Activated CD4-positive, alpha-beta T cell treated with anti-CD3 and anti-CD28 coated beads, Interleukin-2, amount 10 ng/mL, durations not matched to agents 7 days and 5 days (primary cell): Measurements from ENCODE around the gene SLC4A5. TPM values are rescaled to one million over a fixed set of nuclear protein-coding genes. Genes with fewer than 3 reads are reported as not detected.

ENCODE experiments used
- CTCF ChIA-PET: fragments of 350-600 bp; sonication (Branson Sonifier 250); formaldehyde crosslinking; loops from one replicate; lab custom pipeline; 2021; ENCODE audit warnings: antibody characterized with exemption; lab: Charles Lee
- POLR2A ChIA-PET: fragments of 350-600 bp; sonication (Branson Sonifier 250); formaldehyde crosslinking; loops from one replicate; lab custom pipeline; 2021; ENCODE audit warnings: antibody characterized with exemption; lab: Charles Lee
- DNase-seq: peaks from one replicate; pipeline ENCODE4 v3.0.0-alpha.2; 2020
- H3K27ac Mint-ChIP-seq: one replicate; pipeline ENCODE4 v1.8.0; 2021; ENCODE audit warnings: mild to moderate bottlenecking, moderate library complexity, mixed read lengths
- H3K27me3 Mint-ChIP-seq: one replicate; pipeline ENCODE4 v1.8.0; 2021; ENCODE audit warnings: mixed read lengths
- H3K36me3 Mint-ChIP-seq: one replicate; pipeline ENCODE4 v1.8.0; 2021; ENCODE audit warnings: low read depth, mixed read lengths
- H3K4me1 Mint-ChIP-seq: one replicate; pipeline ENCODE4 v1.8.0; 2021; ENCODE audit warnings: mixed read lengths
- H3K4me3 Mint-ChIP-seq: one replicate; pipeline ENCODE4 v1.8.0; 2021; ENCODE audit warnings: mild to moderate bottlenecking, moderate library complexity, mixed read lengths
- H3K9me3 Mint-ChIP-seq: one replicate; pipeline ENCODE4 v1.8.0; 2021; ENCODE audit warnings: mixed read lengths
- total RNA-seq, 2 experiments: library from RNA; stranded (reverse); gene quantifications; one replicate each; pipeline ENCODE4 v1.2.3, GENCODE V29; 2021

Gene SLC4A5
- total RNA-seq, result 1 to 10 TPM; 3.0 to 4.3 TPM

- H3K36me3 Mint-ChIP-seq, result no peaks in the 10 kb centered on the region
- H3K4me3 Mint-ChIP-seq, result no peak within 1 kb of the TSS
- CTCF ChIA-PET, result interaction anchor here (0.6 kb wide), 1 partner anchor 297 kb away, joined by 6 read pairs; no protein-coding TSS in a partner anchor
- no peaks in the 10 kb centered on the region for H3K4me1 Mint-ChIP-seq
- H3K27me3 Mint-ChIP-seq, result peaks cover 6% of the 10 kb centered on the region
- POLR2A ChIA-PET, result no interaction called here
- no peaks in the 10 kb centered on the region for H3K9me3 Mint-ChIP-seq
- DNase-seq, result no peak
- H3K27ac Mint-ChIP-seq, result no peak within 1 kb of the TSS
Observed at GRCh38 chr2:74343316-74343715, at the start of gene SLC4A5. Gene SLC4A5, minus strand, starts transcription at chr2:74343416. Its CDS starts 28,393 bp downstream, at chr2:74315023.

- CTCF ChIA-PET, result interaction anchor here (0.6 to 2.7 kb wide), 11 partner anchors 7 to 277 kb away, joined by 3 to 13 read pairs (median 4); partner anchors contain the start of genes DCTN1 and TTC31
- peaks cover 8% of the 10 kb centered on the region for H3K27me3 Mint-ChIP-seq
- peak overlapping the region; percentile 81 for H3K27ac Mint-ChIP-seq
- POLR2A ChIA-PET, result interaction anchor here (0.5 kb wide), 1 partner anchor 146 kb away, joined by 3 read pairs; no protein-coding TSS in a partner anchor
- H3K9me3 Mint-ChIP-seq, result no peaks in the 10 kb centered on the region
- H3K4me3 Mint-ChIP-seq, result peak overlapping the region; percentile 92
- H3K36me3 Mint-ChIP-seq, result no peaks in the 10 kb centered on the region
- peaks cover 9% of the 10 kb centered on the region for H3K4me1 Mint-ChIP-seq
- no peak for DNase-seq
Observed at GRCh38 chr2:74392449-74392743, 49.2 kb upstream of the SLC4A5 start.

GRCh38 chr2:74391580-74392448 is 48.6 kb upstream of the SLC4A5 start:
- peak overlapping the region; percentile 92 for H3K4me3 Mint-ChIP-seq
- POLR2A ChIA-PET, result interaction anchor here (0.5 to 0.7 kb wide), 4 partner anchors 11 to 147 kb away, joined by 3 to 5 read pairs (median 4); partner anchors contain the start of genes AUP1 and HTRA2
- CTCF ChIA-PET, result interaction anchor here (0.5 to 2.7 kb wide), 24 partner anchors 8 to 564 kb away, joined by 3 to 13 read pairs (median 4); partner anchors contain the start of genes AUP1, C2orf81, DCTN1 and HTRA2
- peaks cover 8% of the 10 kb centered on the region for H3K27me3 Mint-ChIP-seq
- H3K9me3 Mint-ChIP-seq, result no peaks in the 10 kb centered on the region
- DNase-seq, result peak; percentile 97
- no peaks in the 10 kb centered on the region for H3K36me3 Mint-ChIP-seq
- H3K4me1 Mint-ChIP-seq, result peaks cover 9% of the 10 kb centered on the region
- H3K27ac Mint-ChIP-seq, result peak overlapping the region; percentile 99

- peak overlapping the region; percentile 92 for H3K4me3 Mint-ChIP-seq
- peaks cover 9% of the 10 kb centered on the region for H3K4me1 Mint-ChIP-seq
- peak; percentile 13 for DNase-seq
- no peaks in the 10 kb centered on the region for H3K36me3 Mint-ChIP-seq
- H3K9me3 Mint-ChIP-seq, result no peaks in the 10 kb centered on the region
- ChIA-PET CTCF (interaction anchor here (0.5 to 2.7 kb wide), 23 partner anchors 9 to 563 kb away, joined by 3 to 13 read pairs (median 4); partner anchors contain the start of genes AUP1, C2orf81, DCTN1 and HTRA2), POLR2A (interaction anchor here (0.5 to 0.7 kb wide), 3 partner anchors 11 to 138 kb away, joined by 3 to 5 read pairs (median 4); partner anchors contain the start of genes AUP1 and HTRA2)
- H3K27ac Mint-ChIP-seq, result peak overlapping the region; percentile 99
- peaks cover 8% of the 10 kb centered on the region for H3K27me3 Mint-ChIP-seq
Observed at GRCh38 chr2:74391209-74391579, 48.0 kb upstream of the SLC4A5 start.

- DNase-seq, result no peak
- H3K27me3 Mint-ChIP-seq, result peaks cover 8% of the 10 kb centered on the region
- H3K4me3 Mint-ChIP-seq, result peak overlapping the region; percentile 92
- H3K9me3 Mint-ChIP-seq, result no peaks in the 10 kb centered on the region
- no peaks in the 10 kb centered on the region for H3K36me3 Mint-ChIP-seq
- H3K27ac Mint-ChIP-seq, result peak overlapping the region; percentile 32
- ChIA-PET POLR2A (interaction anchor here (0.7 kb wide), 1 partner anchor 139 kb away, joined by 5 read pairs; the partner anchor contains the start of genes AUP1 and HTRA2), CTCF (interaction anchor here (0.6 to 2.7 kb wide), 13 partner anchors 8 to 563 kb away, joined by 3 to 13 read pairs (median 6); partner anchors contain the start of genes C2orf81, DCTN1, INO80B and TTC31)
- peaks cover 9% of the 10 kb centered on the region for H3K4me1 Mint-ChIP-seq
Observed at GRCh38 chr2:74390606-74391005, 47.4 kb upstream of the SLC4A5 start.

- Mint-ChIP-seq H3K4me3 (no peak overlapping the region), H3K36me3 (peaks cover 1% of the 10 kb centered on the region), H3K27ac (no peak overlapping the region), H3K9me3 (no peaks in the 10 kb centered on the region), H3K4me1 (peaks cover 6% of the 10 kb centered on the region), H3K27me3 (no peaks in the 10 kb centered on the region)
- ChIA-PET CTCF (interaction anchor here (1.1 kb wide), 1 partner anchor 21 kb away, joined by 5 read pairs; no protein-coding TSS in a partner anchor), POLR2A (no interaction called here)
- DNase-seq, result no peak
Observed at GRCh38 chr2:74387346-74387745, 44.1 kb upstream of the SLC4A5 start.

- Mint-ChIP-seq H3K4me1 (peaks cover 10% of the 10 kb centered on the region), H3K4me3 (no peak overlapping the region), H3K9me3 (no peaks in the 10 kb centered on the region), H3K36me3 (peaks cover 8% of the 10 kb centered on the region), H3K27ac (no peak overlapping the region), H3K27me3 (no peaks in the 10 kb centered on the region)
- ChIA-PET POLR2A (no interaction called here), CTCF (no interaction called here)
- no peak for DNase-seq
Observed at GRCh38 chr2:74385396-74385795, 42.2 kb upstream of the SLC4A5 start.

- Mint-ChIP-seq H3K4me1 (peaks cover 20% of the 10 kb centered on the region), H3K9me3 (no peaks in the 10 kb centered on the region), H3K36me3 (peaks cover 8% of the 10 kb centered on the region), H3K27ac (no peak overlapping the region), H3K27me3 (no peaks in the 10 kb centered on the region), H3K4me3 (no peak overlapping the region)
- ChIA-PET POLR2A (no interaction called here), CTCF (no interaction called here)
- DNase-seq, result no peak
Observed at GRCh38 chr2:74384051-74384450, 40.8 kb upstream of the SLC4A5 start.

GRCh38 chr2:74383254-74383653 is 40.0 kb upstream of the SLC4A5 start:
- Mint-ChIP-seq H3K4me1 (peaks cover 25% of the 10 kb centered on the region), H3K36me3 (peaks cover 10% of the 10 kb centered on the region), H3K27me3 (no peaks in the 10 kb centered on the region), H3K4me3 (no peak overlapping the region), H3K9me3 (no peaks in the 10 kb centered on the region), H3K27ac (no peak overlapping the region)
- ChIA-PET CTCF (interaction anchor here (0.7 to 2.5 kb wide), 3 partner anchors 8 to 112 kb away, joined by 3 to 13 read pairs (median 3); no protein-coding TSS in a partner anchor), POLR2A (no interaction called here)
- no peak for DNase-seq

- no peak overlapping the region for H3K4me3 Mint-ChIP-seq
- H3K27me3 Mint-ChIP-seq, result no peaks in the 10 kb centered on the region
- H3K9me3 Mint-ChIP-seq, result no peaks in the 10 kb centered on the region
- peaks cover 25% of the 10 kb centered on the region for H3K4me1 Mint-ChIP-seq
- POLR2A ChIA-PET, result no interaction called here
- CTCF ChIA-PET, result interaction anchor here (1.0 to 2.5 kb wide), 3 partner anchors 10 to 31 kb away, joined by 3 to 13 read pairs (median 3); no protein-coding TSS in a partner anchor
- no peak for DNase-seq
- H3K36me3 Mint-ChIP-seq, result peaks cover 21% of the 10 kb centered on the region
- no peak overlapping the region for H3K27ac Mint-ChIP-seq
Observed at GRCh38 chr2:74381751-74382150, 38.5 kb upstream of the SLC4A5 start.

- ChIA-PET CTCF (interaction anchor here (0.6 to 2.4 kb wide), 3 partner anchors 11 to 170 kb away, joined by 3 to 9 read pairs (median 3); no protein-coding TSS in a partner anchor), POLR2A (interaction anchor here (0.6 kb wide), 1 partner anchor 12 kb away, joined by 3 read pairs; no protein-coding TSS in a partner anchor)
- Mint-ChIP-seq H3K4me1 (peaks cover 30% of the 10 kb centered on the region), H3K9me3 (no peaks in the 10 kb centered on the region), H3K27me3 (no peaks in the 10 kb centered on the region), H3K36me3 (peaks cover 21% of the 10 kb centered on the region), H3K4me3 (no peak within 1 kb of the TSS), H3K27ac (no peak within 1 kb of the TSS)
- DNase-seq, result peak; percentile 31
Observed at GRCh38 chr2:74379851-74380789, 36.9 kb upstream of the SLC4A5 start, which contains the start of gene DCTN1. Gene DCTN1, minus strand, starts transcription at chr2:74380311. Its CDS starts 274 bp downstream, at chr2:74380037.

- no peaks in the 10 kb centered on the region for H3K9me3 Mint-ChIP-seq
- no peak overlapping the region for H3K27ac Mint-ChIP-seq
- no peak for DNase-seq
- H3K4me3 Mint-ChIP-seq, result no peak overlapping the region
- peaks cover 32% of the 10 kb centered on the region for H3K4me1 Mint-ChIP-seq
- ChIA-PET CTCF (no interaction called here), POLR2A (no interaction called here)
- peaks cover 19% of the 10 kb centered on the region for H3K36me3 Mint-ChIP-seq
- no peaks in the 10 kb centered on the region for H3K27me3 Mint-ChIP-seq
Observed at GRCh38 chr2:74378007-74378406, 34.8 kb upstream of the SLC4A5 start.
